Caco-2 (cell line): ENCODE results near the gene UNKL. TPM values are rescaled to one million over a fixed set of nuclear protein-coding genes. Genes with fewer than 3 reads are reported as not detected.

Experiments used
- BruUV-seq: library from RNA; stranded (reverse); fragments of 400-500 nt; replicated peaks from 2 replicates; lab custom pipeline; 2021; lab: Mats Ljungman, UMichigan
- CTCF ChIA-PET: fragments of 300-600 bp; sonication (Branson Sonifier 250); formaldehyde crosslinking; loops from one replicate; lab custom pipeline; 2022; ENCODE audit warnings: antibody characterized with exemption; lab: Charles Lee
- POLR2A ChIA-PET: fragments of 300-600 bp; sonication (Branson Sonifier 250); formaldehyde crosslinking; loops from one replicate; lab custom pipeline; 2022; ENCODE audit warnings: antibody characterized with exemption; lab: Charles Lee
- DNase-seq, 2 experiments: peaks; one replicate each; pipeline versions ENCODE4 v3.0.0 to v3.0.0-alpha.2; 2020 to 2022
- H3K27me3 ChIP-seq: replicated peaks from 2 replicates; pipeline ENCODE4 v1.6.0; 2011; ENCODE audit warnings: low read length; ENCODE audit not compliant: control insufficient read depth, insufficient read depth
- H3K36me3 ChIP-seq: 2 replicates; pipeline ENCODE4 v1.5.1; 2011; ENCODE audit warnings: low read length; ENCODE audit not compliant: control insufficient read depth, insufficient read depth
- H3K4me1 ChIP-seq: fragments of 250-450 bp; sonication (Bioruptor Pico); 2 replicates; pipeline ENCODE4 v1.5.1; 2020; ENCODE audit warnings: mild to moderate bottlenecking
- H3K4me3 ChIP-seq: 2 replicates; pipeline ENCODE4 v1.5.1; 2011; ENCODE audit warnings: low read depth, mild to moderate bottlenecking, control low read depth, low read length
- H3K9me3 ChIP-seq: fragments of 250-450 bp; sonication (Bioruptor Pico); 2 replicates; pipeline ENCODE4 v1.5.1; 2020; ENCODE audit warnings: mild to moderate bottlenecking, moderate library complexity
- H3K27ac Mint-ChIP-seq: one replicate; pipeline ENCODE4 v1.8.0; 2022; ENCODE audit warnings: mixed read lengths; ENCODE audit not compliant: unreplicated experiment
- H3K27me3 Mint-ChIP-seq: one replicate; pipeline ENCODE4 v1.8.0; 2022; ENCODE audit warnings: mixed read lengths; ENCODE audit not compliant: insufficient read depth, unreplicated experiment
- H3K36me3 Mint-ChIP-seq: one replicate; pipeline ENCODE4 v1.8.0; 2022; ENCODE audit warnings: mild to moderate bottlenecking, mixed read lengths; ENCODE audit not compliant: insufficient read depth, unreplicated experiment
- H3K4me1 Mint-ChIP-seq: one replicate; pipeline ENCODE4 v1.8.0; 2022; ENCODE audit warnings: low read depth, mixed read lengths; ENCODE audit not compliant: unreplicated experiment
- H3K4me3 Mint-ChIP-seq: one replicate; pipeline ENCODE4 v1.8.0; 2022; ENCODE audit warnings: mild to moderate bottlenecking, moderate library complexity, mixed read lengths; ENCODE audit not compliant: unreplicated experiment
- H3K9me3 Mint-ChIP-seq: one replicate; pipeline ENCODE4 v1.8.0; 2022; ENCODE audit warnings: mixed read lengths; ENCODE audit not compliant: unreplicated experiment
- intact Hi-C: fragments of 100-400 bp; cut with micrococcal nuclease; formaldehyde crosslinking; loops from one replicate; pipeline ENCODE4 v1.10.0; 2022; ENCODE audit not compliant: unreplicated experiment
- total RNA-seq: library from RNA; stranded (reverse); gene quantifications from 2 replicates; pipeline ENCODE4 v1.2.3, GENCODE V29; 2022
- TF ChIP-seq, protein P1 (sequence below), 2 experiments: fragments of 200-600 bp in 1 of 2; IDR thresholded peaks; 1 replicate in 1 of 2; 2 replicates in 1 of 2; pipeline versions ENCODE4 v1.5.1 to v1.8.0; 2011 to 2022; ENCODE audit warnings: antibody characterized with exemption in 1 of 2, control low read depth in 1 of 2, inconsistent platforms in 1 of 2, low read depth in 1 of 2, low read length in 1 of 2, mild to moderate bottlenecking in 1 of 2, moderate library complexity in 1 of 2; ENCODE audit not compliant: insufficient read depth in 1 of 2, severe bottlenecking in 1 of 2, unreplicated experiment in 1 of 2

UNKL gene
- total RNA-seq, 1 experiment from 2014 or later: 31.2 TPM

DNA sequence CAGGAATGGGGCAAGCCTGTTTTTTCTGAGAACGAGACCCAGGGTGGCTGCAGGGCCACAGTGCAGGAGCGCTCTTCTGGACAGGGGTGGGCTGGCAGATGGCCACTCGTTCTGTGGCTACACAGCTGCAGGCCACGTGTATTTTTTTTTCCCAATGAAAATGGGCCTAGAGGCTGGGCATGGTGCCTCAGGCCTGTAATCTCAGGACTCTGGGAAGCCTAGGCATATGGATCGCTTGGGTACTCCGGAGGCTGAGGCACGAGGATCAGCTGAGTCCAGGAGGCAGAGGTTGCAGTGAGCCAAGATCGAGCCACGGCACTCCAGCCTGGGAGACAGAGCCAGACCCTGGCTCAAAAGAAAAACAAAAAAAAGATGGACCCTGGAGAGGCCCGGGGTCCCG is 6.8 kb downstream of the UNKL start:
- CTCF ChIA-PET: interaction anchor here (0.7 to 1.1 kb wide), 2 partner anchors 23 to 44 kb away, joined by 3 read pairs; partner anchors contain the start of gene PERCC1

DNA sequence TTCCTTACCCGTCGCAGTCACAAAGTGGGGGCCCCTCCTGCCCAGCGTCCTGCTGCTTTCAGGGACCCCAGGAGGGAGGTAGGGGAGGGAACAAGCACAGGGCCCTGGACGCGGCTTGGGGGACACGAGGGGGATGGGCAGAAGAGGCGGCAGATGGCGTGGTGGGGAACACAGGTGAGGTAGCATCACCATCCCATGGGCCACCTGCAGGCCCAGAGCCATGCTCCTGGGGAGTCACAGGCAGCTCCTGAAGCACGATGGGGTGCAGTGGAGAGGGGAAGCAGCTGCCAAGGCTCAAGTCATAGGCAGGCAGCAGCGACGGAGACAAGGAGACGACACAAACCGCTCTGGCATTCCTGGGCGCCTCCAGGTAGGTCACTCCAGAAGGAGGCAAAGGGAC is 10.8 kb downstream of the UNKL start:
- no peak for DNase-seq
- no peaks in the 10 kb centered on the region; the same call in 1 of the 2 replicates for H3K36me3 ChIP-seq
- Mint-ChIP-seq H3K36me3 (peaks cover 20% of the 10 kb centered on the region), H3K27me3 (no peaks in the 10 kb centered on the region), H3K27ac (no peak overlapping the region), H3K4me1 (no peaks in the 10 kb centered on the region), H3K9me3 (no peaks in the 10 kb centered on the region), H3K4me3 (no peak overlapping the region)
- H3K4me1 ChIP-seq: no peaks in the 10 kb centered on the region
- H3K27me3 ChIP-seq: no peaks in the 10 kb centered on the region
- no peak overlapping the region for H3K4me3 ChIP-seq
- POLR2A ChIA-PET: no interaction called here
- intact Hi-C loops: no loop called here
- CTCF ChIA-PET: no interaction called here
- no peaks in the 10 kb centered on the region for H3K9me3 ChIP-seq
- TF ChIP-seq, protein P1, sequence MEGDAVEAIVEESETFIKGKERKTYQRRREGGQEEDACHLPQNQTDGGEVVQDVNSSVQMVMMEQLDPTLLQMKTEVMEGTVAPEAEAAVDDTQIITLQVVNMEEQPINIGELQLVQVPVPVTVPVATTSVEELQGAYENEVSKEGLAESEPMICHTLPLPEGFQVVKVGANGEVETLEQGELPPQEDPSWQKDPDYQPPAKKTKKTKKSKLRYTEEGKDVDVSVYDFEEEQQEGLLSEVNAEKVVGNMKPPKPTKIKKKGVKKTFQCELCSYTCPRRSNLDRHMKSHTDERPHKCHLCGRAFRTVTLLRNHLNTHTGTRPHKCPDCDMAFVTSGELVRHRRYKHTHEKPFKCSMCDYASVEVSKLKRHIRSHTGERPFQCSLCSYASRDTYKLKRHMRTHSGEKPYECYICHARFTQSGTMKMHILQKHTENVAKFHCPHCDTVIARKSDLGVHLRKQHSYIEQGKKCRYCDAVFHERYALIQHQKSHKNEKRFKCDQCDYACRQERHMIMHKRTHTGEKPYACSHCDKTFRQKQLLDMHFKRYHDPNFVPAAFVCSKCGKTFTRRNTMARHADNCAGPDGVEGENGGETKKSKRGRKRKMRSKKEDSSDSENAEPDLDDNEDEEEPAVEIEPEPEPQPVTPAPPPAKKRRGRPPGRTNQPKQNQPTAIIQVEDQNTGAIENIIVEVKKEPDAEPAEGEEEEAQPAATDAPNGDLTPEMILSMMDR (IDR thresholded peaks at IDR 0.05; ENCODE audit: insufficient read depth in 1 of 2, low read depth in 1 of 2, low read length in 1 of 2, severe bottlenecking in 1 of 2, unreplicated experiment in 1 of 2): no peak
- BruUV-seq: no TSS peak

More for the DNA sequence above, 6.8 kb downstream of the UNKL start:
- Histone ChIP-seq H3K27me3 (no peaks in the 10 kb centered on the region), H3K4me1 (no peaks in the 10 kb centered on the region), H3K4me3 (peak overlapping the region; percentile 28), H3K36me3 (no peaks in the 10 kb centered on the region; the same call in 1 of the 2 replicates), H3K9me3 (no peaks in the 10 kb centered on the region)
- no peaks in the 10 kb centered on the region for H3K9me3 Mint-ChIP-seq
- peaks cover 7% of the 10 kb centered on the region for H3K36me3 Mint-ChIP-seq
- no peak for DNase-seq
- BruUV-seq: no TSS peak
- no peaks in the 10 kb centered on the region for H3K27me3 Mint-ChIP-seq
- H3K4me1 Mint-ChIP-seq: no peaks in the 10 kb centered on the region
- POLR2A ChIA-PET: interaction anchor here (0.6 to 1.3 kb wide), 4 partner anchors 23 to 202 kb away, joined by 3 to 5 read pairs (median 3); partner anchors contain the start of gene PERCC1
- no peak overlapping the region for H3K27ac Mint-ChIP-seq
- intact Hi-C loops: no loop called here
- peak overlapping the region; percentile 87 for H3K4me3 Mint-ChIP-seq
- TF ChIP-seq, protein P1 (IDR thresholded peaks at IDR 0.05; ENCODE audit: insufficient read depth in 1 of 2, low read depth in 1 of 2, low read length in 1 of 2, severe bottlenecking in 1 of 2, unreplicated experiment in 1 of 2): no peak

DNA sequence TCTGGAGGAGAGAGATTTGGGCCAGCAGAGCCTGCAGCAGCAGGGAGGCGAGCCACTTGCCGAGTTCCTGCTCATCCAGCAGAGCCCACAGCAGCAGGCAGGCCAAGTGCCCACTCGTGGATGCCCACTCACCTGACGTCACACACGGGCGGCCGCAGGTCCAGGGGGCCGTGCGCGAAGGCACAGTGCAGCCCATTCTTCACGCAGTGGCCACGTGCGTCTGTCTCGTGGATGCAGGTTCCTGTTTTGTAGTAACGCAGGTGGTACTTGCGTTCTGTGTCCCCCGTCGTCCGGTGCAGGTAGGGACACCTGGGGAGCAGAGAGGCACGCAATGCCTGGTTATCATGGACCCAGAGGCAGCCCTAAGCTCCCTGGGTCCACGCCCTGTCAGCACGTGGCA is 11.5 kb downstream of the UNKL start:
- ChIA-PET CTCF (interaction anchor here (0.7 kb wide), 1 partner anchor 132 kb away, joined by 3 read pairs; no protein-coding TSS in a partner anchor), POLR2A (no interaction called here)
- TF ChIP-seq, protein P1 (IDR thresholded peaks at IDR 0.05; ENCODE audit: insufficient read depth in 1 of 2, low read depth in 1 of 2, low read length in 1 of 2, severe bottlenecking in 1 of 2, unreplicated experiment in 1 of 2): no peak
- Mint-ChIP-seq H3K9me3 (no peaks in the 10 kb centered on the region), H3K4me3 (no peak overlapping the region), H3K4me1 (no peaks in the 10 kb centered on the region), H3K27me3 (no peaks in the 10 kb centered on the region), H3K27ac (no peak overlapping the region), H3K36me3 (peaks cover 15% of the 10 kb centered on the region)
- Histone ChIP-seq H3K36me3 (no peaks in the 10 kb centered on the region; the same call in 1 of the 2 replicates), H3K4me1 (no peaks in the 10 kb centered on the region), H3K27me3 (no peaks in the 10 kb centered on the region), H3K4me3 (no peak overlapping the region), H3K9me3 (no peaks in the 10 kb centered on the region)
- intact Hi-C loops: no loop called here
- no TSS peak for BruUV-seq
- no peak for DNase-seq
